ENCODE measurements around the gene PAWR. TPM values are rescaled to one million over a fixed set of nuclear protein-coding genes. Genes with fewer than 3 reads are reported as not detected.

PAWR gene
- total and polyA plus RNA-seq, 2 donors (not counting 3 experiments of a cell fraction or from before 2014, with no cell fraction given): 18.3 to 154 TPM

DNA sequence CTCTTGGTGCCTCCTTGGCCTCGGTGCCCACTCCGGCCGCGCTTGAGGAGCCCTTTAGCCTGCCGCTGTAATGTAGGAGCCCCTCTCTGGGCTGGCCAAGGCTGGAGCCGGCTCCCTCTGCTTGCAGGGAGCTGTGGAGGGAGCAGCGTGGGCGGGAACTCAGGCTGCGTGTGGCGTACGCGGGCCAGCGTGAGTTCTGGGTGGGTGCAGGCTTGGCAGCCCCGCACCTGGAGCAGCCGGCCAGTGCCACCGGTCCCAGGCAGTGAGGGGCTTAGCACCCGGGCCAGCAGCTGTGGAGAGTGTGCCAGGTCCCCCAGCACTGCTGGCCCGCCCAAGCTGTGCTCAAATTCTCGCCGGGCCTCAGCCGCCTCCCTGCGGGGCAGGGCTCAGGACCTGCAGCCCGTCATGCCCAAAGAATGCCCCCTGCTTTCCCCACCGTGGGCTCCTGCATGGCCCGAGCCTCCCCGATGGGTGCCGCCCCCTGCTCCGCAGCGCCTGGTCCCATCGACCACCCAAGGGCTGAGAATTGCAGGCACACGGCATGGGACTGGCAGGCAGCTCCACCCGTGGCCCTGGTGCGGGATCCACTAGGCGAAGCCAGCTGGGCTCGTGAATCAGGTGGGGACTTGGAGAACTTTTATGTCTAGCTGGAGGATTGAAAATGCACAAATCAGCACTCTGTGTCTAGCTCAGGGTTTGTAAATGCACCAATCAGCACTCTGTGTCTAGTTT lies 129.2 kb downstream of the PAWR start:
- peaks cover 48% of the 10 kb centered on the region for H3K4me1 ChIP-seq (ENCODE audit: control insufficient read depth, extremely low read depth, insufficient read depth, low read length)
- DNase-seq (ENCODE audit: low read depth, low spot score): no peak
- H3K4me3 ChIP-seq (replicated peaks in 1 of 3; ENCODE audit: insufficient read depth in 1 of 3, low read depth in 1 of 3, low read length in 3 of 3): no peak overlapping the region
- no peak for FAIRE-seq
- H3K36me3 ChIP-seq (ENCODE audit: control insufficient read depth in 2 of 2, extremely low read depth in 1 of 2, insufficient read depth in 2 of 2, low read length in 2 of 2): peaks cover 0 to 2% of the 10 kb centered on the region in 2 experiments
- BruUV-seq (replicated peaks): no TSS peak
- H3K27me3 ChIP-seq (ENCODE audit: control insufficient read depth in 2 of 2, insufficient read depth in 2 of 2, low read length in 2 of 2): no peaks in the 10 kb centered on the region
- intact Hi-C loops (cut with micrococcal nuclease): no loop called here
- TF ChIP-seq, protein P1, sequence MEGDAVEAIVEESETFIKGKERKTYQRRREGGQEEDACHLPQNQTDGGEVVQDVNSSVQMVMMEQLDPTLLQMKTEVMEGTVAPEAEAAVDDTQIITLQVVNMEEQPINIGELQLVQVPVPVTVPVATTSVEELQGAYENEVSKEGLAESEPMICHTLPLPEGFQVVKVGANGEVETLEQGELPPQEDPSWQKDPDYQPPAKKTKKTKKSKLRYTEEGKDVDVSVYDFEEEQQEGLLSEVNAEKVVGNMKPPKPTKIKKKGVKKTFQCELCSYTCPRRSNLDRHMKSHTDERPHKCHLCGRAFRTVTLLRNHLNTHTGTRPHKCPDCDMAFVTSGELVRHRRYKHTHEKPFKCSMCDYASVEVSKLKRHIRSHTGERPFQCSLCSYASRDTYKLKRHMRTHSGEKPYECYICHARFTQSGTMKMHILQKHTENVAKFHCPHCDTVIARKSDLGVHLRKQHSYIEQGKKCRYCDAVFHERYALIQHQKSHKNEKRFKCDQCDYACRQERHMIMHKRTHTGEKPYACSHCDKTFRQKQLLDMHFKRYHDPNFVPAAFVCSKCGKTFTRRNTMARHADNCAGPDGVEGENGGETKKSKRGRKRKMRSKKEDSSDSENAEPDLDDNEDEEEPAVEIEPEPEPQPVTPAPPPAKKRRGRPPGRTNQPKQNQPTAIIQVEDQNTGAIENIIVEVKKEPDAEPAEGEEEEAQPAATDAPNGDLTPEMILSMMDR (IDR thresholded peaks at IDR 0.05; ENCODE audit: extremely low read depth in 1 of 2, insufficient read depth in 1 of 2, low read depth in 1 of 2, low read length in 2 of 2): no peak
- no peak for TF ChIP-seq JUN (IDR thresholded peaks at IDR 0.05; ENCODE audit: borderline replicate concordance, insufficient read depth, insufficient read length, low read depth)
- H3K27ac ChIP-seq (ENCODE audit: insufficient read depth, low read depth, low read length): no peak overlapping the region
- H2AFZ ChIP-seq (ENCODE audit: low read depth, low read length): no peak overlapping the region
- H3K9ac ChIP-seq (replicated peaks; ENCODE audit: extremely low read depth, insufficient read depth, low read length): no peak overlapping the region
- H4K20me1 ChIP-seq (replicated peaks; ENCODE audit: control insufficient read depth, extremely low read depth, insufficient read depth, low read length): no peaks in the 10 kb centered on the region
- H3K79me2 ChIP-seq (ENCODE audit: control insufficient read depth, insufficient read depth, low read length): no peaks in the 10 kb centered on the region
- H3K9me3 ChIP-seq (replicated peaks; ENCODE audit: control insufficient read depth, insufficient read depth, low read length): peaks cover 3% of the 10 kb centered on the region
- H3K4me2 ChIP-seq (ENCODE audit: insufficient read depth, low read length): no peak overlapping the region
- dilution Hi-C loops (cut with MboI; ENCODE audit: extremely low pct_ligation_motif_present, low sequenced_read_pairs): no loop called here
- H3K9me1 ChIP-seq (replicated peaks; ENCODE audit: control insufficient read depth, extremely low read depth, insufficient read depth, low read length): no peaks in the 10 kb centered on the region
- CTCF ChIA-PET: no interaction called here
- POLR2A ChIA-PET: interaction anchor here (0.7 kb wide), 1 partner anchor 148 kb away, joined by 3 read pairs; no protein-coding TSS in a partner anchor

DNA sequence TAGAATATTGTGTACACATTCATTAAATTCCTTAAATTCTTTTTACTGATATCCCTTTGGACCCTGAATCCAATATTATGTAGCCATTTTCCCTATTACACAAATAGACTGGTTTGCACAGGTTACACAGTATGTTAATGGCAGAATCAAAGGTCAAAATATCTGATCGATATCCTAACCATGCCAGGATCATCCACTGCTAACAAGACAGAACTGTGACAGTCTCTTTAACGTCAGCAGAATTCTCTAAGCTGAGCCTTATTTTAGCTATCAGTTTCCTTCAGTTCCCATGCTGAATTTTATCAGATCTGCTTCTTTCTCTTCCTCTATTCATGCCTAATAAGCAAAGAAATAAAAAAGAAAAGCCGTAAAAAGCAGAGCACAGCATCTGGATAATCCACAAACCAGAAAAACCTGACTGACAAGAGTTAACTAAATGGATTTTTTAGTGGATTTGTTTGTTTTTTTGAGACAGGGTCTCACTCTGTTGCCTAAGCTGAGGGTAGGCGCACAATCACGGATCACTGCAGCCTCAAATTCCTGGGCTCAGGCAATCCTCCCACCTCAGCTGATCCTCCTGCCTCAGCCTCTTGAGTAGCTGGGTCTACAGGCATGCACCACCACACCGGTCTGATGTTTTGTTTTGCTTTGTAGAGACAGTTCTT lies 130.4 kb downstream of the PAWR start:
- Histone ChIP-seq H3K27ac (ENCODE audit: insufficient read depth, low read depth, low read length) (no peak overlapping the region), H3K9me3 (replicated peaks; ENCODE audit: control insufficient read depth, insufficient read depth, low read length) (peaks cover 3% of the 10 kb centered on the region), H3K4me1 (ENCODE audit: control insufficient read depth, extremely low read depth, insufficient read depth, low read length) (peaks cover 48% of the 10 kb centered on the region), H2AFZ (ENCODE audit: low read depth, low read length) (no peak overlapping the region), H3K79me2 (ENCODE audit: control insufficient read depth, insufficient read depth, low read length) (no peaks in the 10 kb centered on the region), H3K4me2 (ENCODE audit: insufficient read depth, low read length) (no peak overlapping the region), H3K27me3 (ENCODE audit: control insufficient read depth in 2 of 2, insufficient read depth in 2 of 2, low read length in 2 of 2) (no peaks in the 10 kb centered on the region), H3K9me1 (replicated peaks; ENCODE audit: control insufficient read depth, extremely low read depth, insufficient read depth, low read length) (no peaks in the 10 kb centered on the region), H3K4me3 (replicated peaks in 1 of 3; ENCODE audit: insufficient read depth in 1 of 3, low read depth in 1 of 3, low read length in 3 of 3) (no peak overlapping the region), H3K9ac (replicated peaks; ENCODE audit: extremely low read depth, insufficient read depth, low read length) (no peak overlapping the region), H4K20me1 (replicated peaks; ENCODE audit: control insufficient read depth, extremely low read depth, insufficient read depth, low read length) (no peaks in the 10 kb centered on the region), H3K36me3 (ENCODE audit: control insufficient read depth in 2 of 2, extremely low read depth in 1 of 2, insufficient read depth in 2 of 2, low read length in 2 of 2) (peaks cover 0 to 2% of the 10 kb centered on the region in 2 experiments)
- TF ChIP-seq, protein P2, sequence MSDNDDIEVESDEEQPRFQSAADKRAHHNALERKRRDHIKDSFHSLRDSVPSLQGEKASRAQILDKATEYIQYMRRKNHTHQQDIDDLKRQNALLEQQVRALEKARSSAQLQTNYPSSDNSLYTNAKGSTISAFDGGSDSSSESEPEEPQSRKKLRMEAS (IDR thresholded peaks at IDR 0.05; ENCODE audit: insufficient read depth, insufficient read length): no peak
- no peak for TF ChIP-seq GATA2 (IDR thresholded peaks at IDR 0.05; ENCODE audit: insufficient read depth, insufficient read length, low read depth, low read length)
- BruUV-seq (replicated peaks): no TSS peak
- intact Hi-C loops (cut with micrococcal nuclease) (no loop called here), dilution Hi-C loops (cut with MboI; ENCODE audit: extremely low pct_ligation_motif_present, low sequenced_read_pairs) (no loop called here)
- FAIRE-seq (no peak), DNase-seq (ENCODE audit: low read depth, low spot score) (no peak)
- POLR2A ChIA-PET: interaction anchor here (0.8 kb wide), 1 partner anchor 177 kb away, joined by 3 read pairs; no protein-coding TSS in a partner anchor
- CTCF ChIA-PET: no interaction called here

Data from endothelial cell of umbilical vein (primary cell).